HG02610 (cell line): Measurements from ENCODE around the gene GALNT9.
"Not testable (repeated sequence)": the region's sequence is repeated elsewhere in the genome, so short reads cannot be mapped to it uniquely, and the experiment has no call there.

Experiments used
- ATAC-seq: cut with Tn5 transposase; IDR thresholded peaks from one replicate; pipeline ENCODE4 v1.9.1; 2021; ENCODE audit warnings: mild to moderate bottlenecking, moderate library complexity; ENCODE audit not compliant: unreplicated experiment

GALNT9 gene

DNA sequence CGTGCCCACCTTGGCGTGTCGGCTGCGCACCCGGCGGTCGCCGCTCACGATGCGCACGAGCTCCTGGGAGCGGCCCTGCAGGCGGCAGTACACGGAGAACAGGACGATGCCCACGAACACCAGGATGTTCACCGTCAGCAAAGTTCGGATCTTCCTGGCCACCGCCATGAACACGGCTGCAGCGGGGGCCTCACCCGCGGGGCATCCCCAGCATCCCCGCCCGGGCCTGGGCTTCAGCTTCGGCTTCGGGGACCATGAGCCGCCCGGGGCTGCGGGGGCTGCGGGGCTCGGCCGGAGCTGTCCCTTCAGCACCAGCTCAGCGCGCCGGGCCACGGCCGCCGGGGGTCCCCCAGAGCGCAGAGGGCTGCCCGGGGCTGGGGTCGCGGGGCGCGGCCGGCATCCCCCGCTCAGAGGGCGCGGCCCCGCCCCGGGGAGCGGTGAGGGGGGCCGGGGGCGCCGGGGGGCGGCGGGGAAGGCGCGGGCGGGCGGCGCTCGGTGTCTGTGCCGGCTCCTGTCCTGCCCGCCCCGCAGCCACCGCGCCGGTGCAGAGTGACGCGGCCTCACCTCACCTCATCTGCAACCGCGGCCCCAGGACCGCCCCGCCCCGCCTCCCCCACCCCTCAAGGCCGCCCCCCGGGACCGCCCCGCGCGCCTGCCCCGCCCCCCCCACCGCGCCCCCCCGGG, at the start of gene GALNT9:
TSS of gene GALNT9 (minus strand) at position 554 of the 684 bp plus-strand sequence. CDS start at position 168, 386 bp downstream.
- ATAC-seq: no peak

DNA sequence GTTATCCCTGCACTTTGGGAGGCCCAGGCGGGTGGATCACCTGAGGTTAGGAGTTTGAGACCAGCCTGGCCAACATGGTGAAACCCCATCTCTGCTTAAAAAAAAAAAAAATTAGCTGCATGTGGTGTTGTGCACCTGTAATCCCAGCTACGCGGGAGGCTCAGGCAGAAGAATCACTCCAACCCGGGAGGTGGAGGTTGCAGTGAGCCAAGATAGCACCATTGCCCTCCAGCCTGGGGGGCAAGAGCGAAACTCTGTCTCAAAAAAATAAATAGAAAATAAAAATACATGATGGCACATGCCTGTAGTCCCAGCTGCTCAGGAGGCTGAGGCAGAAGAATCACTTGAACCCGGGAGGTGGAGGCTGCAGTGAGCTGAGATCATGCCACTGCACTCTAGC, 49.7 kb upstream of the GALNT9 start:
- not testable (repeated sequence) for ATAC-seq

DNA sequence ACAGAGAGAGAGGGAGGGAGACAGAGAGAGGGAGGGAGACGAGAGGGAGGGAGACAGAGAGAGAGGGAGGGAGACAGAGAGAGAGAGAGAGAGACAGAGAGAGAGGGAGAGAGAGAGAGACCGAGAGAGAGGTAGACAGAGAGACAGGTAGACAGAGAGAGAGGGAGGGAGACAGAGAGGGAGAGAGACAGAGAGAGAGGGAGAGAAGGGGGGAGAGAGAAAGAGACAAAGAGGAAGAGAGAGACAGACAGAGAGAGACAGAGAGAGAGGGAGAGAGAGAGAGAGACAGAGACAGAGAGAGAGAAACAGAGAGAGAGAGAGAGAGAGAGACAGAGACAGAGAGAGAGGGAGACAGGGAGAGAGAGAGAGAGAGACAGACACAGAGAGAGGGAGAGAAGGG, 47.8 kb upstream of the GALNT9 start:
- ATAC-seq: no peak

DNA sequence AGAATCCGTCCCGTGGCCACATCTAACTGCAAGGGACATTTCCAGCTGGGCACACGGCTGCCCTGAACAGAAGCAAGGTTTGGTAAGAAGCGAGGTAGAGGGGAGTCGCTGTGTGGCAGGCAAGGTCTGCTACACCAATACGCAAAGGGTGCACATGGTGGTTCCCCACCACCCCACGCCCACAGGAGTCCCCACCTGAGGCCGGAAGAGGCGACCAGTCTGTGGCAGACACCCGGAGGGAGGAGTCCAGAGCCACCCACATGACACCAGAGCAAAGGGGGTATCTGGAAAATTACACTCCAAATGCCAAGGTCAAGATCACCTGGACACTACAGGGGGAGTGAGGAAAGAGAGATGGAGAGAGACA, 47.1 kb upstream of the GALNT9 start:
- no peak for ATAC-seq

DNA sequence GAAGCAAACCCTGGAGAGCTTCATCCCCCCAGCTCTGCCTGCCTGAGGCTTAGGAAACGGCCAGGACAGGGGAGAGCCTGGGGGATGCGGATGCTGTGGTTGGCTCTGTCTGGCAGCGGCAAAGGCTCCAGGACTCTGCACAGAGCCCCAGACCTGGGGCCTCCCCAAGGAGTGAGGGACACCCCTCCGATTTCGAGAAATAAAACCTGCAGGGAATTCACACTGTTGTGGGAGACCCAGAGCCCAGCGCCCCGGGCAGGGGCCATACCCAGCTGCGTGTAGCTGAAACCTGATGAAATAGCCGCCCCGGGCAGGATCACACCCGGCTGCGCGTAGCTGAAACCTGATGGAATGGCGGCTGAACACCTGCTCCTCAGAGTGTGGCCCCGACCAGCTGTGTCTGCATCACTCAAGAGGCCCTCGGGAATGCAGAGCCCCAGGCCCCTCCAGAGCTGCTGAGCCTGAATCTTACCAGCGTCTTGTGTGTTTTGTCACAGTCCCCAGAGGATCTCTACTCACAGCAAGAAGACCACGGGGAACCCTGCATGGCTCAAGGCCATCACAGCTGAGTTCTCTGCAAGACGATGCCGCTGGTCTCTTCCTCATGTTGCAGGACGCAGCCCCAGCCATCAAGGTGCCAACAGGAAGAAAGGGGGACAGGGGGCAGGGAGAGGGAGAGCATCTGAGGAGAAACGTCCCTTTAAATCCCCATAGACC, 46.5 kb upstream of the GALNT9 start:
- no peak for ATAC-seq

DNA sequence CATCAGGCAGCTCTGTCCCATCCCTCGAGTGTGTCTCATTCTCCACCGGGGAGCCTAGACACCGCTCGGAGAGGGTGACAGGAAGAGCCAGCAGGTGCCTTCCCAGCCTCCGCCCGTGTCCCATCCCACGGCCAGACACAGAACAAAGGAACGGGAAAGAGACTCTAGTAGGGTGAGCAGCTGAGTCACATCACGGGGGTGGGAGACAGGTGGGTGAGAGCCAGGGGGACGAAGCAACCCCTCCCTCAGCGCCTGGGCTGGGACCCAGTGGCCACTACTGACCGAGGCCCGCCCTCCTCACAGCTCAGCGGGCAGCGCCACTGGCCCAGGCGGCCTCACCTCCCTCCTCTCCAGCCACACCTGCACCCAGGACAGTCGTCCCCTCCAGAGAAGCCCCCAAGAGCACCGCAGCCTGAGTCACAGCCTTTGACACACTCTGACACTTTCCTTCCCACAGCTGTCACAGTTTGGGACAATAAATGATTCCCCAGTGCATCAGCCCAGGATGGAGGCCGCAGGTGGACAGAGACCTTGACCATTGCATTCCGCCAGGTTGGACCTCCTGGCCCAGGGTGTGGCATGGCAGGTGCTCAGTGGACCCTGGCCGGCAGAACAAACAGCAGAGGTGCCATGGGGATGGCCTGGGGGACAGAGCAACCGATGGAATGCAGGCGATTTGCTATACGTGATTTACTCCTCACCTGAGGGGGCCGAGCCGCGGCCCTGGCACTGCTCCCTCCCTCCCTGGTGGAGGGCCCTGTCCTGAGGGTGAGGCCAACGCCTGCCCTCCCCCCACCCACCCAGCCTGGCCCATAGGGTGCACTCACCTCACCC, 45.4 kb upstream of the GALNT9 start:
- ATAC-seq: no peak

DNA sequence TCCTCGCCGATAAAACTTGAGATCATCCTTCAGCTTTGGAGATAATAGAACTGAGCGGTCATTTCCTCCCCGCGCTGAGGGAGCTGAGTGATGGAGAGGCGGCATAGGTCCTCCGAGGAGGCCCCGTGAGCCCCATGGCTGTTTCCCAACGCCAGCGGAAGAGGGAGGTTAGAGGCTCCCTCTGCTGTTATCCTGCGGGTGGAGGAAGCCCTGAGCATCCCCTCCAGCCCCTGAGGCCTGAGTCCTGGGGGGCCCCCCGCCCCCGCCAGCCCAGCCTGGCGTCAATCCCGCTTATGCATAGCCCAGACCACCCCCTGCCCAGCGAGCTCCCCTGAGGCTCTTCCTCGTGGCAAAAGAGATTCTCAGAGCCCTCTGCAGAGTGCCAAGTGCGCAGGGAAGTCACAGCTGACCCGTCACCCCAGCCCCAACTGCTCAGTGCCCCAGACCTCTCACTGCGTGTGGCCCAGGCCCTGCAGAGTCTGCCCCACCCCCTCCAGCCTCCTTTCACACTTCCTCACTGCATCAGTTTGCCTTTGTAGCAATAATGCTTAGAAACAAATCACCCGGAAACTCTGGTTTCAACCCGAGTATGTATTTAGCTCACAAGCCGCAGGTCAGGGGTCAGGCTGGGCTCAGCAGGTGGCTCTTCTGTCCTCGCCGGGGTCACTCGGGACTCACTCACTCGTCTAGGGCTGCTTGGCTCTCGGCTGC, 44.7 kb upstream of the GALNT9 start:
- ATAC-seq: no peak

DNA sequence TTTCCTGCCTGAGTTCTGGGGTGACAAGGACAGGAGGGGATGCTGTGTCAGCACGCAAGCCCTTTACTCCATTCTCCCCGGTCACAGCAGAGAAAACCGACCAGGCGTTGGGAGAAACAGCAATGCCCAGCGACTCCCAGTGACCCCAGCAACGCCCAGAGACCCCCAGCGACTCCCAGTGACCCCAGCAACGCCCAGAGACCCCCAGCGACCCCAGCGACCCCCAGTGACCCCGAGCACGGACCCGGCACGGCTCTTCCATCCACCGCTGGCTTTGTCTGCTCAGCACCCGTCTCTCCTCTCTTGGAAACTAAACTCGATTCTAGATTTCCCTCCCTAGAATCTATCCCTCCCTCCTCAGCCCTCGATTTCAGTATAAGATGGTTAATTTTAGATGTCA, 38.5 kb upstream of the GALNT9 start:
- ATAC-seq: no peak

DNA sequence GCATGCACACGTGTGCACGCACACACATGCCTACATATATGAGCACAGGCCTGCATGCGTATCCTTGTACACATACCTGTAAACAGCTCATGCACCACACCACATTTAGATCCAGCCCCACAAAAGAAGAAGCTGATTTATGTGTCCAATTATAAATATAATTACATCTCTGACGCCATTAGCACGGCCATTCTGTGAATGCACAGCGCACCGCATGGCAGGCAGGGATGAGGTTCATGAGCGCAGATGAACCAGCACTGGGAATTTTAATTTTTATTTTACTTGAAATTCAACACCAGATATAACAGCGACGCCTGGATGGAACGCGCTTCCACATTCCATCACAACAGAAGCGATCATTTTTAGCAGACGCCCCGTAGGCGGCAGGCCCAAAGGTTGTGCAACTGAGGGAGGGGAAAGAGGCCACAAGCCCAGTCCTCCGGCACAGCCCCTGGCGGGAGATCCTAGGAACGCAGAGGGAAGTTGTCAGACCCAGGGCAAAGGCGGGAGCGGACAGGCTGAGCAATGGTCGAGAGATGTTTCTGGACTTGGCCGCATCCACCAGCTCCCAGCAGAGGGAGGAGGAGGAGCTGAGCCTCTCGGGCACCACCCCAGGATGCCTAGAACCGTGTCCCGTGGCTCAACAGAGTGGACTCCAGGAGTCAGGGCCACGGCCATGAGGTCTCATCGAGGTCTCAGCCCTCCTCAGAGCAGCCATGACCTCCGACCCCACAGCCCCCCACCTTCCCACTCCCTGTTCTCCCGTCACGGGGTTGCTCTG, 37.9 kb upstream of the GALNT9 start:
- ATAC-seq: no peak

DNA sequence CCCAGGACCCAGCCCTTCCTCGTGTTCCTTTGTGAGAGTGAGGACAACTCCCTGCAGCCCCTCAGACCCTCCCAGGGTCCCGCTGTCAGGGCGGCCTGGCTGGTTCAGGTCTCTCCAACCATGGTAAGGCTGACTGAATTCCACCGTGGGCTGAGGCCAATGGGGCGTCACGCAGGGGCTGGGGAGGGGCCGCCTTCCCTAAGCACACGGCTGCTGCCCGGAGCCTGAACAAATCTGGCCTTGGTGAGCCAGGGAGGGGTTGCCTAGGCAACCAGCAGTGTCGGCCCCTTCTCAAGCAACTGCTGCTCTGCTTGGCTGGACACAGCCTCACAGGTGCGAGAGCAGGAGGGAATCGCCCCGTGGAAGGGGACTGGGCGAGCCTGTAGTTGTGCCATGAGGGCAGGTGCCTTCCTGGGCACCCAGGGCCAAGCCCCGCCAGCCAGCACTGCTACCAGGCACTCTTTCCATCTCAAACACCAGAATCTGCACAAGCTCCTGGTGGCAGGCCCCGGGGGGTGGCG, 37.0 kb upstream of the GALNT9 start:
- ATAC-seq: no peak

DNA sequence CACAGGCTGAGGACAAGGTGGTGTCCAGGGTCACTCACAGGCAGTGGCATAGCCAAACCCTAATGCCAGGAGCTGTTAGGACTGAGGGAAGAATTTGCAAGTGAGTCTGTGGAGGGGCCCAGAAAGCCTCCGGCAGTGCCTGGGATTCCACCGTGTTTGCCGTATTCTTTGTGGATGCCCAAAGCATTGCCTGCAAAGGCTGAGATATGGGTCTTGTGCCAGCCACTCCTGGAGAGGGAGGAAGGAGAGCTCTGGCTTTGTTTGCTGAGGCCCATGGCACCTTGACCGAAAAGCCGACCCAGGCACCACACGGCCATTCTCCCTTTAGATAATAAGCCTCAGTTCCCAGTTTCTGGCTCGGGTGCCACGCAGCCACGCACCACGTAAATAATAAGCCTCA, 35.8 kb upstream of the GALNT9 start:
- ATAC-seq: no peak

DNA sequence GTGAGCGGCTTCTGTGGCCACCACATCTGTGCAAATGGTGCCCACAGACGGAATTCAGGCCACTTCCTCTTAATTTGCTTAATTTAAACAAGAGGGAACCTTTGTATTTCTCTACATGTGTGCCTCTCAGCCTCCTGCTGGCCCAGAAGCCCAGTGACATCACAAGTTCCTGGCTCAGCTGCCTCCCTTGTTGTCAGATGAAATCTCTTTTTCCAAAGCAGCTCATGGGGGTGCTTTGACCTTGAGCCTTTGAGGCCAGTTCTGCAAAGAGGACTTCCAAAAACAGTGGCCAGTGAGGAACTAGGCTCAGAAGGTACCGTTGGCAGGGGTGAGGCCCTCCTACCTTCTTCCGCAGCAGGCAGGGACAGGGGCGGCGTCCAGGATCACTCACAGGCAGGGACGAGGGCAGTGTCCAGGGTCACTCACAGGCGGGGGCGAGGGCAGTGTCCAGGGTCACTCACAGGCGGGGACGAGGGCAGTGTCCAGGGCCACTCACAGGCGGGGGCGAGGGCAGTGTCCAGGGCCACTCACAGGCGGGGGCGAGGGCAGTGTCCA, 35.0 kb upstream of the GALNT9 start:
- ATAC-seq: no peak

DNA sequence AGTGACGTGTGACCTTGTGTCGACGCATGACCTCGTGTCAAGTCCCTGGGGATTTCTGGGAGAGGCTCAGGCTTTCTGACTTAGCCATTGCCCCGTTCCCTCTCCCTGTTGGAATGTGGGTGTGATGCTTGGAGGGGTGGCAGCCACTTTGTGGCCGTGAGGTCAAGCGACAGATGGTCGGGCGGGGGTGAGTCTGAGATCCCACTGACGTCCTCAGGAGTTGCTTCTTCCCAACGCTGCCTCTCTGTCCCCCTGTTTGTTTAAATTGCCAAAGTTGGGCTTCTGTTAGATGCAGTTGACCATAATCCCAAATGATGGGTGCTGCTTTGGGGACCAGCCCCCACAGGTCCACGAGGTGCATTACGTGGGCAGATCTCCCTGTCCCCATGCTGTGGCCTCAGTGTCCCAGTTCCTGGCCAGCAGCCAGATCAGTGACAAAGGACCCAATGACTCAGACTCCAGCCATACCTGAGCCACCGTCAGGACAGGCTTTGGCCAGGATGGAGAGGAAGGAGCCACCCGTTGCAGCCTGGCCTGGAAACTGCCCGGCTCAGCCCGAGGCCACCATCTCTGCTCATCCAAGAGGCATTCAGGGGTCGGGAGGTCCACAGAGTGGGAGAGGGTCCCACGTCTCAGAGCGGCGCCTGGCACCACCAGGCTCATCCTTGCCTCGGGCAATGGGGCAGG, 34.4 kb upstream of the GALNT9 start:
- ATAC-seq: no peak

DNA sequence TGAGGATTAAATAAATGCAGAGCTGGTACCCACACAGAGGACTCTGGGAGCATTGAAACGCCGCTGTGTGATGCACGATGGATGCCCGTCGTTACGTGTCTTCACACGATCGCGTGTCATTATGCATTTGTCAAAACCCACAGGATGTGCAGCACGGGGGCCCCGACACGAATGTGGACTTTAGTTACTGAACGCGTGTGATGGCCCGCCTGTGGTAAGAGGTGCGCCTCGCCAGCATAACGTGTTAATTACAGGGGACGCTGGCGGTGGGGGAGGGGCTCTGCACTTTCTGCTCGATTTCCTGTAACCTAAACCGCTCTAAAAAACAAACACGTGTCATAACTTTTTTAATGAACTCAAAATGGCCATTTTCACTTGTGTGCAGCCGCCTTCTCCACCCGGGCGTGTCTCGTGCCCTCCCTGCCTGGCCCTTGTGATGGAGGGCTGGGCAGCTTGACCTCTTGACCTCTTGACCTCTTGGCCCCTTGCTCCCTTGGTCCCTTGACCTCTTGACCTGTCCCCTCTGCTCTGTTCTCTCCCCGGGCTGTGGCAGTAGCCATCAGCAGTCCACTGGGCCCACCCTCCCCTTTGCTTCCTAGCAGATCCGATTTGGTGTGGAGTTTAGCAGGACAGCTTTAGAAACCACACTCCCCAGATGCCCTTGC, 33.7 kb upstream of the GALNT9 start:
- no peak for ATAC-seq

DNA sequence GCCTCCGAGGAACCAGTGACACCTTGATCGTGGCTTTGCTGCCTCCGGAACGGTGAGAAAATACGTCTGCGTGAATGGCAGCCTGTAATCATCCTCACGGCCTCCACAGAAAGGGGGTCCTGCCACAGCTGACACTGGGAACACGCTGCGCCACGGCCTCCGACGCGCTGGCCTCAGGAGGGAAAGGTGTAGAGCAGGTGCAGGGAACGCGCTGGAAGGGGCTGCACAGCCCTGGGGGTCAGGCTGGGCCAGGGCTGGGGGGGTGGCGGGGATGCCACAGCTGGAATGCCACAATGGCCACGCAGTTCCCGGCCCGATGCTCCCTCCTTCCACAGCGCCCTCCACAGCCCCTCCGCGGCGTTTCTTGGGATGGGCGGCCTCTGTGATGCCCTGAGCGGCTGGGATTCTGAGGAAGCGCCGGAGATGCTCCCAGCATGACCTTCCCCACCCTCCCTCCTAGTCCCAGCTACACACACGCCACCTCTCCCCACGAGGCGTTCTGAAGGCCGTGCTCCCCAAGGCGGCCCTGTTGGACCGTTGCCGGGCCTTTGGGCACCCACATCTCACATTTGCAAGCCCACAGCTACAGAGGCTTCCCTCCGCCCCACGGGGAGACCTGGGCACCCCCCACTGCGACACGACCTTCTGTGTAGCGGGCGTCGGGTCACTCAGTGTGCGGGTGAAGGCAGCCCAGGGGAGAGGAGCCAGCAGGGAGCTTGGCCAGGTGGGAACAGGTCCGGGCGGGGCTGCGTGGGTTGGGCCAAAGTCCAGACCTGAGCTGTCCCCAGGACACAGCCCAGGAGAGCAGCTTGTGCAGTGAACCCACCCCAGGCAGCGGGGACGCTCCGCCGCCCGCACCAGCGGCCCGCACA, 31.8 kb upstream of the GALNT9 start:
- ATAC-seq: no peak

DNA sequence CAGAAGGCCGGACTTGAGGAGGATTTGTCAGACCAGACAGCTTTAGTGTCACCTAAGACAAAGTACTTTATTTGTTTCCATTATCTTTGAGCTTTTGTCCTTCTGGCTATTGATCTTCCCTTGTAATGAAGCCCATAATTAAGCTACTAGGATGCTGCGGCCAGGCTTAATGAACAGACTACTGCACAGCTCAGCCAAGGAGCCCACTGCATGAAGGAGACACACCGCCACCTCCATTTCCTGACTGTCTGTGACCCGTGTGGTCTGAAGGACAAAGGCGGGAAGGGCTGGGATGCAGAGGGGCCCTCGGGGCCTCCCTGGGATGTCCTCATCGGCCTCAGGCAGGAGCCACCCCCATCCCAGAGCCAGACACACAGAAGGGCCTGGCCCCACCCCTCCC, 31.0 kb upstream of the GALNT9 start:
- no peak for ATAC-seq

DNA sequence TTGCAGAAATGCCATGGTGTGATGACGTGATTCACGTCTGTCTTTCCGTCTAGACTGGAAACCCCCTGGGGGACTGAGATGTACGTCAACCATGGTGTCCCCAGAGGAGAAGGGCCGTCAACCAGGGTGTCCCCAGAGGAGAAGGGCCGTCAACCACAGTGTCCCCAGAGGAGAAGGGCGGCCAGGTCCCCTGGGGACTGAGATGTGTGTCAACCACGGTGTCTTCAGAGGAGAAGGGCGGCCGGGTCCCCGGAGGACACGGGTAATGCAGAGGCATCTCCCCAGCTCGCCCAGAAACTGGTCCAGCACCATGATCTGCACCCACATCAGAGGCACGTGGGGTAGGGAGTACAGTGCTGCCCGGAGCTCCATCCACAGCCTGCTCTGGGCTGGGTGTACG, 30.6 kb upstream of the GALNT9 start:
- no peak for ATAC-seq

DNA sequence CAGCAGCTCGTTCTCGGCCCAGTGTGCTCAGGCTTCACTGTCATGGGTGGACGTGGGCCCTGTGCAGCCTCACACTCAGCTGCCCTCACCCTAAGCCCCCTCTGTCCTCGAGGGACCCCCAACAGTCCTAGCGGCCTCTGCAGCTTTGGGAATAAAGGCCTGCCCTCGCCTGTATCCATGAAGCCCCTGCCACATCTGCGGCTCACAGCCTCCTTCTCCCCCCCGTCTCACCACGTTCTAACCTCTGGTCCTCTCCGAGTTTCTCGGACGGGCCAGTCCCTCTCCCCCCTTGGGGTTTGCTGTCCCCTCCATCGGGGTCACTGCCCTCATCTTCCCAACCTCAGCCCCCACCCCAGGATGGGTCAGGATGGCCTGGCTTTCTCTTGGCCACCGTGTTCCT, 30.2 kb upstream of the GALNT9 start:
- no peak for ATAC-seq
